Neural cell (in vitro differentiated cells): ENCODE data around the gene GPR143. TPM values are rescaled to one million over a fixed set of nuclear protein-coding genes. Genes with fewer than 3 reads are reported as not detected.

Source experiments
- H2AFZ ChIP-seq: fragments of 200-600, 300-800 bp; sonication (generic), shearing (Covaris generic); 2 replicates; pipeline ENCODE4 v1.6.0; 2014; ENCODE audit warnings: low read depth, mild to moderate bottlenecking, antibody characterized with exemption, low read length, moderate library complexity
- H3F3A ChIP-seq: fragments of 200-600 bp; shearing (Covaris generic); 2 replicates; pipeline ENCODE4 v1.6.1; 2016; ENCODE audit warnings: mild to moderate bottlenecking, moderate library complexity, mixed read lengths, antibody characterized with exemption, low read length; ENCODE audit not compliant: insufficient read depth, poor library complexity, severe bottlenecking
- H3K27ac ChIP-seq: fragments of 200-600, 300-800 bp; sonication (generic), shearing (Covaris generic); 2 replicates; pipeline ENCODE4 v1.5.1; 2014; ENCODE audit warnings: mild to moderate bottlenecking, low read length, moderate library complexity
- H3K27me3 ChIP-seq: fragments of 300-800, 200-600 bp; sonication (generic), shearing (Covaris generic); 2 replicates; pipeline ENCODE4 v1.6.0; 2014; ENCODE audit warnings: mild to moderate bottlenecking, low read depth, low read length, moderate library complexity; ENCODE audit not compliant: insufficient read depth
- H3K36me3 ChIP-seq: fragments of 300-800, 200-600 bp; sonication (generic), shearing (Covaris generic); 2 replicates; pipeline ENCODE4 v1.5.1; 2014; ENCODE audit warnings: mild to moderate bottlenecking, antibody characterized with exemption, low read length, moderate library complexity; ENCODE audit not compliant: insufficient read depth
- H3K4me2 ChIP-seq: fragments of 300-800, 200-600 bp; sonication (generic), shearing (Covaris generic); 2 replicates; pipeline ENCODE4 v1.6.0; 2014; ENCODE audit warnings: mild to moderate bottlenecking, low read length
- H3K4me3 ChIP-seq: fragments of 300-800, 200-600 bp; sonication (generic), shearing (Covaris generic); 2 replicates; pipeline ENCODE4 v1.5.1; 2014; ENCODE audit warnings: mild to moderate bottlenecking, low read length, moderate library complexity
- H3K79me2 ChIP-seq: fragments of 200-600 bp; shearing (Covaris generic); replicated peaks from 2 replicates; pipeline ENCODE4 v1.6.0; 2014; ENCODE audit warnings: mild to moderate bottlenecking, low read length, moderate library complexity; ENCODE audit not compliant: insufficient read depth
- H3K9ac ChIP-seq: fragments of 300-800, 200-600 bp; sonication (generic), shearing (Covaris generic); 2 replicates; pipeline ENCODE4 v1.6.1; 2016; ENCODE audit warnings: mild to moderate bottlenecking, low read length, mixed read lengths
- H3K9me2 ChIP-seq: fragments of 200-600 bp; shearing (Covaris generic); 2 replicates; pipeline ENCODE4 v1.6.1; 2016; ENCODE audit warnings: mild to moderate bottlenecking, low read length, mixed read lengths; ENCODE audit not compliant: insufficient read depth
- H3K9me3 ChIP-seq: fragments of 200-600, 300-800 bp; sonication (generic), shearing (Covaris generic); 2 replicates; pipeline ENCODE4 v1.6.1; 2016; ENCODE audit warnings: mild to moderate bottlenecking, mixed run types, low read length, moderate library complexity, mixed read lengths
- H4K20me1 ChIP-seq: fragments of 200-600 bp; shearing (Covaris generic); 2 replicates; pipeline ENCODE4 v1.6.1; 2016; ENCODE audit warnings: mild to moderate bottlenecking, mixed run types; ENCODE audit not compliant: insufficient read depth
- CTCF ChIP-seq: fragments of 450-650 bp; IDR thresholded peaks from 2 replicates; pipeline ENCODE4 v1.5.1; 2014; ENCODE audit warnings: antibody characterized with exemption, mild to moderate bottlenecking, moderate library complexity; ENCODE audit not compliant: poor library complexity, severe bottlenecking
- EP300 ChIP-seq: fragments of 450-650 bp; conservative IDR thresholded peaks from 2 replicates; pipeline ENCODE4 v1.6.1; 2014; ENCODE audit warnings: antibody characterized with exemption, mild to moderate bottlenecking, moderate library complexity; ENCODE audit not compliant: poor library complexity, severe bottlenecking
- EZH2 ChIP-seq: fragments of 200-600, 300-800 bp; shearing (Covaris generic), sonication (generic); IDR thresholded peaks from 2 replicates; pipeline ENCODE4 v1.6.1; 2014; ENCODE audit warnings: antibody characterized with exemption, low read length, borderline replicate concordance, mild to moderate bottlenecking; ENCODE audit not compliant: insufficient read depth, poor library complexity, severe bottlenecking
- MXI1 ChIP-seq: fragments of 450-650 bp; conservative IDR thresholded peaks from 2 replicates; pipeline ENCODE4 v1.6.1; 2014; ENCODE audit warnings: antibody characterized with exemption, mild to moderate bottlenecking; ENCODE audit not compliant: poor library complexity, severe bottlenecking
- POLR2AphosphoS5 ChIP-seq: IDR thresholded peaks from 2 replicates; pipeline ENCODE4 v1.6.1; 2012
- RAD21 ChIP-seq: fragments of 450-650 bp; conservative IDR thresholded peaks from 2 replicates; pipeline ENCODE4 v1.6.1; 2014; ENCODE audit warnings: antibody characterized with exemption, mild to moderate bottlenecking, moderate library complexity
- REST ChIP-seq: IDR thresholded peaks from 2 replicates; pipeline ENCODE4 v1.6.1; 2012; ENCODE audit warnings: borderline replicate concordance
- SMC3 ChIP-seq: fragments of 450-650 bp; conservative IDR thresholded peaks from 2 replicates; pipeline ENCODE4 v1.6.1; 2014; ENCODE audit warnings: antibody characterized with exemption, mild to moderate bottlenecking, moderate library complexity; ENCODE audit not compliant: poor library complexity
- TAF1 ChIP-seq: IDR thresholded peaks from 2 replicates; pipeline ENCODE4 v1.6.1; 2012; ENCODE audit warnings: low read depth
- polyA plus RNA-seq: library from polyadenylated mRNA; depleted of rRNA; stranded (reverse); fragments of >200 nt; gene quantifications from 2 replicates; pipeline ENCODE4 v1.2.3, GENCODE V29; 2014

Gene GPR143
- polyA plus RNA-seq, 1 donor from 2014 or later: 5.5 TPM

GRCh38 chrX:9700555-9700954, 65.1 kb downstream of the GPR143 start:
- no peaks in the 10 kb centered on the region for H3K9me2 ChIP-seq
- H2AFZ ChIP-seq: no peak overlapping the region
- H3K9ac ChIP-seq: no peak overlapping the region
- H3F3A ChIP-seq: no peaks in the 10 kb centered on the region
- no peak overlapping the region for H3K4me2 ChIP-seq
- H3K27ac ChIP-seq: no peak overlapping the region
- no peaks in the 10 kb centered on the region for H3K79me2 ChIP-seq
- no peaks in the 10 kb centered on the region for H3K36me3 ChIP-seq
- H3K9me3 ChIP-seq: no peaks in the 10 kb centered on the region
- no peaks in the 10 kb centered on the region for H4K20me1 ChIP-seq
- no peak overlapping the region for H3K4me3 ChIP-seq
- TF ChIP-seq POLR2AphosphoS5: no peak
- no peak for TF ChIP-seq TAF1
- TF ChIP-seq REST: no peak
- TF ChIP-seq CTCF: no peak
- no peak for TF ChIP-seq EP300
- no peak for TF ChIP-seq SMC3
- TF ChIP-seq RAD21: no peak
- no peak for TF ChIP-seq MXI1
- no peak for TF ChIP-seq EZH2
- H3K27me3 ChIP-seq: no peaks in the 10 kb centered on the region

- H3F3A ChIP-seq: no peaks in the 10 kb centered on the region
- H3K79me2 ChIP-seq: no peaks in the 10 kb centered on the region
- TF ChIP-seq REST: no peak
- no peak for TF ChIP-seq EP300
- no peak for TF ChIP-seq SMC3
- TF ChIP-seq MXI1: no peak
- no peak for TF ChIP-seq EZH2
- TF ChIP-seq TAF1: no peak
- no peak for TF ChIP-seq RAD21
- no peak for TF ChIP-seq CTCF
- no peak for TF ChIP-seq POLR2AphosphoS5
- H3K9me3 ChIP-seq: no peaks in the 10 kb centered on the region
- H3K4me3 ChIP-seq: no peak overlapping the region
- H3K27me3 ChIP-seq: no peaks in the 10 kb centered on the region
- no peaks in the 10 kb centered on the region for H3K9me2 ChIP-seq
- no peaks in the 10 kb centered on the region for H4K20me1 ChIP-seq
- no peaks in the 10 kb centered on the region for H3K36me3 ChIP-seq
- no peak overlapping the region for H3K27ac ChIP-seq
- no peak overlapping the region for H3K4me2 ChIP-seq
- no peak overlapping the region for H2AFZ ChIP-seq
- H3K9ac ChIP-seq: no peak overlapping the region
Measured at GRCh38 chrX:9698576-9698975, 67.1 kb downstream of the GPR143 start.
